Endothelial cell of umbilical vein (primary cell): ENCODE results near the gene KIFC1. TPM values are rescaled to one million over a fixed set of nuclear protein-coding genes. Genes with fewer than 3 reads are reported as not detected.

Experiments used
- BruUV-seq: library from RNA; stranded (reverse); fragments of 400-500 nt; replicated peaks from 2 replicates; lab custom pipeline; 2021; lab: Mats Ljungman, UMichigan
- CTCF ChIA-PET: fragments of 300-600, 350-600 bp; sonication (Branson Sonifier 250); formaldehyde crosslinking; loops from one replicate; lab custom pipeline; 2021; ENCODE audit warnings: antibody characterized with exemption, inconsistent platforms; lab: Charles Lee
- POLR2A ChIA-PET: fragments of 300-600, 350-600 bp; sonication (Branson Sonifier 250); formaldehyde crosslinking; loops from one replicate; lab custom pipeline; 2021; ENCODE audit warnings: antibody characterized with exemption, inconsistent platforms; lab: Charles Lee
- DNase-seq: peaks from one replicate; pipeline ENCODE4 v3.0.0-alpha.2; 2011; ENCODE audit warnings: low read depth, low spot score
- FAIRE-seq: peaks from 2 replicates; lab custom pipeline; 2011; peaks lifted over from hg19 to GRCh38; lab: Jason Lieb, UNC
- H2AFZ ChIP-seq: 2 replicates; pipeline ENCODE4 v1.6.0; 2012; ENCODE audit warnings: low read depth, low read length, control low read depth, inconsistent platforms
- H3K27ac ChIP-seq: 2 replicates; pipeline ENCODE4 v1.5.1; 2011; ENCODE audit warnings: low read depth, mild to moderate bottlenecking, control low read depth, low read length, moderate library complexity; ENCODE audit not compliant: insufficient read depth
- H3K27me3 ChIP-seq, 2 experiments: 2 replicates each; pipeline versions ENCODE4 v1.6.0 to v1.6.1; 2011; ENCODE audit warnings: low read length in 2 of 2, mixed read lengths in 1 of 2; ENCODE audit not compliant: control insufficient read depth in 2 of 2, insufficient read depth in 2 of 2
- H3K36me3 ChIP-seq, 2 experiments: 2 replicates in 1 of 2; 3 replicates in 1 of 2; pipeline ENCODE4 v1.5.1; 2011; ENCODE audit warnings: low read length in 2 of 2, mild to moderate bottlenecking in 1 of 2, moderate library complexity in 1 of 2; ENCODE audit not compliant: control insufficient read depth in 2 of 2, insufficient read depth in 2 of 2; ENCODE audit errors: extremely low read depth in 1 of 2
- H3K4me1 ChIP-seq: 3 replicates; pipeline ENCODE4 v1.5.1; 2011; ENCODE audit warnings: mild to moderate bottlenecking, low read length; ENCODE audit not compliant: control insufficient read depth, insufficient read depth; ENCODE audit errors: extremely low read depth
- H3K4me2 ChIP-seq: 2 replicates; pipeline ENCODE4 v1.6.1; 2011; ENCODE audit warnings: low read length, control low read depth, mixed read lengths; ENCODE audit not compliant: insufficient read depth
- H3K4me3 ChIP-seq, 3 experiments: fragments of 200-600 bp in 1 of 3; sonication (generic), shearing (Covaris generic) in 1 of 3; replicated peaks in 1 of 3; 2 replicates each; pipeline ENCODE4 v1.5.1; 2011 to 2016; ENCODE audit warnings: control low read depth in 3 of 3, low read length in 3 of 3, mild to moderate bottlenecking in 2 of 3, inconsistent platforms in 1 of 3, low read depth in 1 of 3, moderate library complexity in 1 of 3; ENCODE audit not compliant: insufficient read depth in 1 of 3
- H3K79me2 ChIP-seq: 2 replicates; pipeline ENCODE4 v1.6.0; 2012; ENCODE audit warnings: low read length, inconsistent platforms; ENCODE audit not compliant: control insufficient read depth, insufficient read depth
- H3K9ac ChIP-seq: replicated peaks from 2 replicates; pipeline ENCODE3; 2011; ENCODE audit warnings: low read length, control low read depth; ENCODE audit not compliant: insufficient read depth; ENCODE audit errors: extremely low read depth
- H3K9me1 ChIP-seq: replicated peaks from 3 replicates; pipeline ENCODE4 v1.6.0; 2011; ENCODE audit warnings: mild to moderate bottlenecking, low read length; ENCODE audit not compliant: control insufficient read depth, insufficient read depth; ENCODE audit errors: extremely low read depth
- H3K9me3 ChIP-seq: replicated peaks from 2 replicates; pipeline ENCODE4 v1.5.1; 2012; ENCODE audit warnings: low read length, inconsistent platforms; ENCODE audit not compliant: control insufficient read depth, insufficient read depth
- H4K20me1 ChIP-seq: replicated peaks from 2 replicates; pipeline ENCODE3; 2011; ENCODE audit warnings: mild to moderate bottlenecking, low read length; ENCODE audit not compliant: control insufficient read depth, insufficient read depth; ENCODE audit errors: extremely low read depth
- EZH2 ChIP-seq: IDR thresholded peaks from 2 replicates; pipeline ENCODE4 v1.6.1; 2012; ENCODE audit warnings: borderline replicate concordance, low read depth, mild to moderate bottlenecking, moderate library complexity, low read length, inconsistent platforms; ENCODE audit not compliant: severe bottlenecking
- FOS ChIP-seq: IDR thresholded peaks from 2 replicates; pipeline ENCODE4 v1.6.1; 2011; ENCODE audit warnings: mild to moderate bottlenecking, low read length, moderate library complexity, borderline replicate concordance; ENCODE audit not compliant: insufficient read depth
- GATA2 ChIP-seq: IDR thresholded peaks from 2 replicates; pipeline ENCODE4 v1.7.0; 2011; ENCODE audit warnings: low read depth, mild to moderate bottlenecking, moderate library complexity, mixed read lengths, low read length; ENCODE audit not compliant: insufficient read length, insufficient read depth
- JUN ChIP-seq: IDR thresholded peaks from 2 replicates; pipeline ENCODE4 v1.6.1; 2011; ENCODE audit warnings: borderline replicate concordance, low read depth; ENCODE audit not compliant: insufficient read length, insufficient read depth
- MYC ChIP-seq: IDR thresholded peaks from one replicate; pipeline ENCODE4 v1.6.1; 2011; ENCODE audit warnings: mild to moderate bottlenecking, low read depth, low read length
- POLR2A ChIP-seq: IDR thresholded peaks from 2 replicates; pipeline ENCODE4 v1.6.1; 2012; ENCODE audit warnings: low read depth, mild to moderate bottlenecking, control low read depth, low read length
- POLR2AphosphoS5 ChIP-seq: IDR thresholded peaks from 2 replicates; pipeline ENCODE4 v1.6.1; 2012; ENCODE audit warnings: low read depth, mild to moderate bottlenecking, control low read depth, low read length, moderate library complexity; ENCODE audit not compliant: insufficient read depth
- dilution Hi-C: fragments of 300-500 bp; cut with MboI; formaldehyde crosslinking; loops from one replicate; pipeline ENCODE4 v1.15.0; 2019; ENCODE audit warnings: low sequenced_read_pairs; ENCODE audit not compliant: extremely low pct_ligation_motif_present
- intact Hi-C: fragments of 100-400 bp; cut with micrococcal nuclease; formaldehyde crosslinking; loops from one replicate; pipeline ENCODE4 v1.10.0; 2022
- polyA plus RNA-seq, 4 experiments: library from polyadenylated mRNA; depleted of rRNA in 3 of 4; stranded (reverse) in 3 of 4; unstranded in 1 of 4; fragments of >200 nt; gene quantifications; 2 replicates each; pipeline versions ENCODE4 v1.2.1 to v1.2.3, GENCODE V29; 2011 to 2012; ENCODE audit warnings: missing spikeins in 1 of 4
- total RNA-seq: library from RNA; stranded (reverse); gene quantifications from 2 replicates; pipeline ENCODE4 v1.2.3, GENCODE V29; 2021
- TF ChIP-seq, protein P1 (sequence below): IDR thresholded peaks from 2 replicates; pipeline ENCODE4 v1.6.1; 2011; ENCODE audit not compliant: insufficient read depth, insufficient read length
- TF ChIP-seq, protein P2 (sequence below), 2 donors: IDR thresholded peaks; 1 replicate in 1 of 2; 2 replicates in 1 of 2; pipeline ENCODE4 v1.5.1; 2011; ENCODE audit warnings: low read length in 2 of 2, mild to moderate bottlenecking in 2 of 2, moderate library complexity in 2 of 2, control low read depth in 1 of 2, inconsistent platforms in 1 of 2, low read depth in 1 of 2; ENCODE audit not compliant: insufficient read depth in 1 of 2; ENCODE audit errors: extremely low read depth in 1 of 2

The KIFC1 gene
- total and polyA plus RNA-seq, 2 donors (not counting 3 experiments of a cell fraction or from before 2014, with no cell fraction given), result 39.3 to 63.4 TPM

DNA sequence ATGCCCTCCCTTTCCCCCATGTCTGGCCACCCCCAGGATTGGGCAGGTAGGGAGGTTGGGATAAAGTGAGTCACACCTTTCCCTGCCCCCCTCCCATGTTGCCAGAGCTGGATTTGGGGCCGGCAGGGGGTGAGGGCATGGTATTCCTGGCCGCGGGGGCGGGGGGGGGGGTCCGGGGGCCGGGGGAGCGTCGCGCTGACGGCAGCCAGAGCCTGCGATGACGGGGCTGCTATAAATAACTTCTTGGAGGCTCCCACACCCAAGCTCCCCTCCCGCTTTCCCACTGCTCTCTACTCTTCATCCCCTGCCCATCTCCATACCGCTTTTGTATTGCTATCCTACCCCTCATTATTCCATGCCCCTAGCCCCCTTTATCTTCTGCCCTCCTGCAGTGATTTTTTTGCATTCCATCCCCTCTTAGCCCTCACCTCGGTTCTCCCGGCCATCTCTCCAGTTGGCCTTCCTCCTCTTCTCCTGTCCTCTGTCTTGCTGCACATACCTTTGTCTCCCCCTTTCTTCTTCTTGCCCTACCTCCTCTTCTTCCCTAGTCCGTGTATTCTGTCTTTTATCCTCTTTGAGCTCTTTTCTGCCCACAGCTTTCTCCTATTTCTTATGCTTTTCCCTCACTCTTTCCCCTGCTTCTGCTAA, 42.0 kb downstream of the KIFC1 start:
- no peak for DNase-seq
- no peaks in the 10 kb centered on the region for H3K79me2 ChIP-seq
- peaks cover 3 to 15% of the 10 kb centered on the region in 2 experiments for H3K36me3 ChIP-seq
- H3K4me3 ChIP-seq, result no peak overlapping the region
- dilution Hi-C loops (no loop called here), intact Hi-C loops (no loop called here)
- TF ChIP-seq POLR2AphosphoS5 (no peak), POLR2A (no peak), JUN (no peak), GATA2 (no peak), EZH2 (no peak), FOS (no peak), MYC (no peak)
- TF ChIP-seq, protein P1, sequence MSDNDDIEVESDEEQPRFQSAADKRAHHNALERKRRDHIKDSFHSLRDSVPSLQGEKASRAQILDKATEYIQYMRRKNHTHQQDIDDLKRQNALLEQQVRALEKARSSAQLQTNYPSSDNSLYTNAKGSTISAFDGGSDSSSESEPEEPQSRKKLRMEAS, result no peak
- TF ChIP-seq, protein P2, sequence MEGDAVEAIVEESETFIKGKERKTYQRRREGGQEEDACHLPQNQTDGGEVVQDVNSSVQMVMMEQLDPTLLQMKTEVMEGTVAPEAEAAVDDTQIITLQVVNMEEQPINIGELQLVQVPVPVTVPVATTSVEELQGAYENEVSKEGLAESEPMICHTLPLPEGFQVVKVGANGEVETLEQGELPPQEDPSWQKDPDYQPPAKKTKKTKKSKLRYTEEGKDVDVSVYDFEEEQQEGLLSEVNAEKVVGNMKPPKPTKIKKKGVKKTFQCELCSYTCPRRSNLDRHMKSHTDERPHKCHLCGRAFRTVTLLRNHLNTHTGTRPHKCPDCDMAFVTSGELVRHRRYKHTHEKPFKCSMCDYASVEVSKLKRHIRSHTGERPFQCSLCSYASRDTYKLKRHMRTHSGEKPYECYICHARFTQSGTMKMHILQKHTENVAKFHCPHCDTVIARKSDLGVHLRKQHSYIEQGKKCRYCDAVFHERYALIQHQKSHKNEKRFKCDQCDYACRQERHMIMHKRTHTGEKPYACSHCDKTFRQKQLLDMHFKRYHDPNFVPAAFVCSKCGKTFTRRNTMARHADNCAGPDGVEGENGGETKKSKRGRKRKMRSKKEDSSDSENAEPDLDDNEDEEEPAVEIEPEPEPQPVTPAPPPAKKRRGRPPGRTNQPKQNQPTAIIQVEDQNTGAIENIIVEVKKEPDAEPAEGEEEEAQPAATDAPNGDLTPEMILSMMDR (IDR thresholded peaks at IDR 0.05; ENCODE audit: extremely low read depth in 1 of 2, insufficient read depth in 1 of 2, low read depth in 1 of 2, low read length in 2 of 2), result no peak
- FAIRE-seq, result no peak
- ChIA-PET POLR2A (interaction anchor here (0.7 kb wide), 1 partner anchor 981 kb away, joined by 3 read pairs; no protein-coding TSS in a partner anchor), CTCF (no interaction called here)
- peaks cover 16% of the 10 kb centered on the region for H3K4me1 ChIP-seq
- no peak overlapping the region for H3K4me2 ChIP-seq
- BruUV-seq, result no TSS peak
- no peak overlapping the region for H2AFZ ChIP-seq
- H3K27ac ChIP-seq, result no peak overlapping the region
- H3K9me1 ChIP-seq, result no peaks in the 10 kb centered on the region
- H3K9ac ChIP-seq, result no peak overlapping the region
- H3K27me3 ChIP-seq, result no peaks in the 10 kb centered on the region
- no peaks in the 10 kb centered on the region for H3K9me3 ChIP-seq
- no peaks in the 10 kb centered on the region for H4K20me1 ChIP-seq
